HL-60/S4 treated with retinoic acid at 250 ng/mL for 4 days and 3 days (cell line): ENCODE data around the gene TNS1.

Experiments used
- in situ Hi-C: fragments of 300-500 bp; cut with MboI; formaldehyde crosslinking; loops from 2 replicates; pipeline ENCODE4 v1.7.0; 2022; ENCODE audit warnings: low sequenced_read_pairs

TNS1 gene

DNA sequence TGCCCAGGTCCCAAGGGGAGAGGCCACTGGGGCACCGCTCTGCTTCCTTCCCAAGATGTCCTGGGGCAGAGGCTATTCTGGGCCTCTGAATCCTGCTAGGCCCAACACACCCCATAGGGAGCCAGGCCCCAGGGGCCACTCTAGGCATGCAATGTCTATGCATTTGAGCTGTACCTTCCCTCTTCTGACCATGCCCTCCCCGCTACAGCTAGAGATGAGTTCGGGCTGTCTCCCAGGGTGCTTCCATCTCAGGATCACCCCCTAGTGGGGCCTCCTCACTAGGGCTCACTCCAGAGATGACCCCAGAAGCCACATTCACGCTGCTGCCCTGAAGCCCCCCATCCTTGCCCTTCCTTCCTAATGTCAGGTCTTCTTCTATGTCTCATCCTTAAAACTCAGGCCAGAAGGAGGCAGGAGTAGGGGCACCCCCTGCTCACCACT, 54.4 kb downstream of the TNS1 start:
- in situ Hi-C loops, result no loop called here

GRCh38 chr2:217947383-217948350, 55.1 kb downstream of the TNS1 start:
- in situ Hi-C loops, result no loop called here

DNA sequence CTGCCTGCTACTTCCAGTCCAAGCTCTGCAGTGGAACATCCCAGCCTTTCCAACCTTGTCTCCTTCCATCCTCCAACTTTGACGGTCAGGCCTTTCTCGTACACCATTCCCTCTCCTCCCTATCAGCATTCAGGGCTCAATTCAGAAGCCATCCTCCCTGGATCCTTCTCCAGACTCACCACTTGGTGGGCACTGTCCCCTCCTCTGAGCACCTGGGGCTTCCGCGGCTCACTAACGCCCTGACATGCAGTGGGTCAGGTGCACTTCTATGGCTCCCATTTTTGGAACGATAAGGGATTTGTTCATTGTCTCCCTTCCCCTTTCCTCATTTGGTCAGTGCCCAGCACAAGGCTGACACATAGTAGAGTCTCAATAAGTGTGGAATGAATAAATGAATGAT, 56.7 kb downstream of the TNS1 start:
- in situ Hi-C loops, result no loop called here

- in situ Hi-C loops, result no loop called here
Measured at GRCh38 chr2:217945530-217945929, 57.3 kb downstream of the TNS1 start.

DNA sequence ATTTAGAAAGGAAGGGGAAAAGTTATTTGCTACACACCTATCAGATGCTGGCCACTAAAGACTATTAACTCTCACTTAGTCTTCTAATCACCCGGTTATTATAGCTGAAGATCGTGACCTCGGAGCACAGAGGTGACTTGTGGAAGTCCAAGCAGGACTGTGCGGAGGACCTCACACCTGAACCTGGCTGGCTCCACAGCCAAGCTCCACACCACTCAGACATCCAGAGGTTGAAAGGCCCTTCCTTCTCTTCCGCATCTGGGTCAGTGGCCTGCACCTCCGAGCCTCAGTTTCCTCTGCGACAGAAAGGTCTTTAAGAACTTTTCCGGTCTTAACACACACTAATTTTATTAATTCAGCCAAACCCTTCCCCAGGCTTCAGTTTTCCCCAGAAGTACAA, 57.9 kb downstream of the TNS1 start:
- in situ Hi-C loops, result no loop called here

DNA sequence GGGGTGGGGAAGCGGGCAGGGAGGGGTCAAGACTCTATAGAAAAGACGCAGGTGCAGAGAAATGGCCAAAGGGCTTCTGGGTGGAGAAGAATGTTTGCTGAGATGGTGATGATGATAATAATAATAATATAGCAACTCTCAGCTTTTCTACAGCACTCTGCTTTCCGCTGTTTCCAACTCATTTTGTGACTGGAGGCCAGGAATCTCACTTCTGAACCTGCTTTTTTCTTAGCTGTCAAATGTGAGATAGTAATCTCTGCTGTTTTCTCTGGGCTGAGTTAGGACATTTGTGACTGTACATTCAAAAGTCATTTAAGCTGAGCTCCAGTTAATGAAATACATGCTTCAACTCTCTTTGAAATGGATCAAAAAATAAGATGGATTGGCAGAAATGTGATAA, 58.4 kb downstream of the TNS1 start:
- in situ Hi-C loops, result no loop called here

- in situ Hi-C loops, result no loop called here
Measured at GRCh38 chr2:217943446-217944321, 59.1 kb downstream of the TNS1 start.

- in situ Hi-C loops, result no loop called here
Measured at GRCh38 chr2:217942731-217943335, 60.0 kb downstream of the TNS1 start.

DNA sequence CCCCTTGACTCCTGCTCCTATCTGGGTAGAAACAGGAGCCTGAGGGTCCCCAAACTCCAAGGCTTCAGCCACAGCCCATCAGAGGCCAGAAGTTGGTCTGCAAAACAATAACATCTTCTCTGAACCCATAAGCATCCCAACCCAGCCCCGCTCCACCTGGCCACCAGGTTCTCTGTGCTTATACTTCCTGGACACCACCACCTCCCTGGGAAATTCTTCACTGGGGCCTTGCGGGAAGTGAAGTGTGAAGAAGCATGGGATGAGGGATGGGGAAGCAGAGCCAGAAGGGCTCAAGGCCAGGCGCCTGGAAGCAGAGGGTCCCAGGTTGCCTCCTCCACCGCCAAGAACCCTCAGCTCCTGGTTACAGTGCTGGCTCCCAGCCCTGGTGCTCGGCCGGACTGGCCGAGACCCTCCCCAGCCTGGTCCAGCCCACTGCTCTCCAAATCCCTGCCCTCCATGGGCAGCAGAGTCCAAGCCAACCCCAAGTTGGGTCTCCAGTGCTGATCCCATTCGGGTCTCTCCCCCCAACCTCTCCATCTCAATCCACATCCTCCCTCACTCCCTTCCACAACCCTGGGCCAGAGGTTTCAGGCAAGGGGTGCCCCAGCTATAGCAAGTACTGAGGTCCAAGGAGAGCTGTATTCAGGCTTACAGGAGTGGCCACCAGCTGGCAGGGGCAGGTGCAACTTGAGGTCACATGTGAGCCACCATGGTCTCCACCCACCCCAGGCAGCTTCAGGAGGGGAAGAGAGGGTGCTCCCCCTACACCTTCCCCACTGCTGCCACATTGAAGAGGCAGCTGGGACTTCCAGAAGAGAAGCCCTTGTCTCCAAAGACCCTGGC, 60.7 kb downstream of the TNS1 start:
- in situ Hi-C loops, result no loop called here

GRCh38 chr2:217941339-217941738, 61.5 kb downstream of the TNS1 start:
- in situ Hi-C loops, result no loop called here

GRCh38 chr2:217940261-217941220, 62.3 kb downstream of the TNS1 start:
- in situ Hi-C loops, result no loop called here

- in situ Hi-C loops, result no loop called here
Measured at GRCh38 chr2:217939629-217940245, 63.1 kb downstream of the TNS1 start.

DNA sequence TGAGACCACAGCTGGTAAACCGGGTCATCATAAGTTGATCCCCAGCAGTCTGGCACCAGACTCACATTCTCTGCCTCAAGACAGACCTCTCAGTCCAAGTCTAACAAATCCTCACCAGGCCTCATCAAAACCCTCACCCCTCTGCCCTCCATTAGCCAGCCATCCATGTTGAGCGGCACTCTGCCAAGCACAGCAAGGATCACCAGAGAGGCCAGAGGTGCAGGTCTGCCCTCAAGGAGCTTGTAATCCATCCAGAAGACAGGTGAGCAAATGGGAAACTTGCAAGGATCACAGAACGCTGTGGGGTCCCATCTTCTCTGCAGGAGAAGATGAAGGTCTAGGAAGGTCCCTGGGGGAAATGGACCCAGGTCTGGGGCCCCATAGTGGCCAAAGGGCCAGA, 63.6 kb downstream of the TNS1 start:
- in situ Hi-C loops, result no loop called here

GRCh38 chr2:217938036-217938435, 64.8 kb downstream of the TNS1 start:
- in situ Hi-C loops, result no loop called here

DNA sequence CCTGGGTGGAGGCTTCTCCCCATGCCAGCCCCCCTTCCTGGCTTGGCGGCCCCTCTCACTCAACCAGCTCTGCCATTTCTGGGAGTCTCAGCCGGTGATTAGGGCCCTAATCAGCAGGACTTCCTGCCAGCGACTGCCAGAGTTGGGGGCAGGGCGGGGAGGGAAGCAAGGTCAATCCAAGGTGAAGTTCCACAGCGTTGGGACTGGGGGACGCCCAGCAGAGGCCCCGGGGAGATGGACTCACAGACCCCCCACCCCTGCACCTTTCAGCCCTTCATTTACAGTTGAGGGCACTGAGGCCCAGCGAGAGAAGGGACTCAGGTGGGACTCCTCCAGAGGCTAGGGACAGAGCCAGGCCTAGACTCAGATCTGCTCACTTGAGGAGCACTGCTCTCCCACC, 65.3 kb downstream of the TNS1 start:
- in situ Hi-C loops, result no loop called here

DNA sequence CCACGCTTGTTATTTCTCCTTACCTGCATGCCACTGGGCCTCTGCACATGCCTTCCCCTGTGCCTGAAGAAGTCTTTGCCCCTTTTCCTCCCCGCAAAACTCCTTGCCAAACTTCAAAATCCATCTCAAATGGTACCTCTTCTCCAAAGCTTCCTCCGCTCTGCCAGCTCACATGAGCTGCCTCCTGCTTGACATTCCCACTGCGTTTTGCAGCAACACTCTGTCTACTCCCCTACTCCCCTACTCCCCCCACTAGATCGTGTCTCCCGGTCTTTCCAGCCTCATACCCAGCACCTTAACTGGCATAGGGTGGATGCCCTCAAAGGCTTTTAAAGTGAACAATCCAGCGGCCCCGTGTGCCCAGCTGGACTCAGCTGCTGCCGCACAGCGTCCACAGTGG, 65.8 kb downstream of the TNS1 start:
- in situ Hi-C loops, result no loop called here

DNA sequence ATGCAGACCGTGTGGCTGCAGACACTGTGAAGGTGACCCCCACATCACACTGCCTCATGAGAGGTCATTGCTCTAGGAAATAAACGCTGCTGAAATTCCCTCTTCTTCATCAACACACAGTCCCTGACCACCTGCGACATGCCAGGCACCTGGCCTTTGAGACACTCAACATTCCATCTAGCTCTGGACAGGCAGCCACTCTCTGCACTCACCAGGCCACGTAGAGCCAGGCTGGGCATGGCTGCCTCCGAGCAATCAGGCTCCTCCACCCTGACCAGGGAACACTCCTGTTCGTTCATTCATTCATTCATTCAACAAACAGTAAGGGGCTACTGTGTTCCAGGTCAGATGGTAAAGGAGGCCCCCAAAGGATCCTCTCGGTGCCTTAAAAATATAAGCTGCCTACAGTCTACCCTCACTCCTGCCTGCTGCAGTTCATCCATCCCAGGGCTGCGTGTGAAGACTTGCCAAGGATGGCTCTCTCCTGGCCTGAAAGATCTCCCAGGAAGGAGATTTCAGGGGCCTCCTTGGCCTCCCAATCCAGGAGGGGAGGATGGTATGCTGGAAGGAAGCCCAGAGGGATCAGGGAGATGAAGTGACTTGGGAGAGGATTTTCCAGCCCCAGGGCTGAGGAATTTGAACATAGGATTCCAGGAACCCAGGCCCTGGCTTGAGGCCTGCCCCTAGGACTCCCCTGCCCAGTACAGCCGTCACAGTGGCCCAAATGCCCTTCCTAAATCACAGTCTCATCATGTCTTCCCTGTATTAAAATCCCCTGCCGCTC, 66.7 kb downstream of the TNS1 start:
- in situ Hi-C loops, result no loop called here

DNA sequence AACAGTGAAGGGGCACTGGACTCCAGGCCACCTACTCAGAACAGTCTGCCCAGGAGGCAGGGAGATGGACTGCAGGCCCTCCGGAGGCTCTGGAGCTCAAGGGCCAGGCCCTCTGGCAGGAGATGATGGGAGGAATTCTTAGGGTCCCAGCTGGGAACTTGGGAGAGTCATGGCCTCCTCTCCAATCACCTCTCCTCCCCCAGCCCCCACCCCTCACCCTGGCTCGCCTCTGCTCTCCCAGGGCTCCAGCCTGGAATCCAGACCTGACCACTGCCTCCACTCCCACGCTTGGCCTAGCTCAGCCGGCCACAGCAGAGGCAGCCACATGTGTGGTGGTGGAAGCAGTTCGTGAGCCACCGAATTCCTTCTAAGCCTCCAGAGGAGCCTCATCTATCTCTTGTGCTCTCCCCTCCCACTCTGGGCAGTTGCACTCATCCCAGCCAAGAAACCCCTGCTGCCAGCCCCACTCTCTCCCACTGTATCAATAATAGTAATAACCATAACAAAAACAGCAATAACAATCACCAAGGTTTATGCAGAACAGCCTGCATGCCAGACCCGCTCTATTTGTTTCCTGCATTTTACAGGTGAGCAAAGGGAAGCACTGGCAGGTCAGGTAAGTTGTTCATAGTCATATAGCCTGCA, 67.4 kb downstream of the TNS1 start:
- in situ Hi-C loops, result no loop called here
